LNCAP (cell line): ENCODE data around the gene ZSCAN5A.

Experiments used
- CTCF ChIP-seq: fragments of 450-650 bp; IDR thresholded peaks from 2 replicates; pipeline ENCODE4 v1.5.1; 2017; ENCODE audit warnings: mild to moderate bottlenecking

The ZSCAN5A gene

GRCh38 chr19:56273563-56274117, 41.0 kb downstream of the ZSCAN5A start:
- no peak for TF ChIP-seq CTCF

DNA sequence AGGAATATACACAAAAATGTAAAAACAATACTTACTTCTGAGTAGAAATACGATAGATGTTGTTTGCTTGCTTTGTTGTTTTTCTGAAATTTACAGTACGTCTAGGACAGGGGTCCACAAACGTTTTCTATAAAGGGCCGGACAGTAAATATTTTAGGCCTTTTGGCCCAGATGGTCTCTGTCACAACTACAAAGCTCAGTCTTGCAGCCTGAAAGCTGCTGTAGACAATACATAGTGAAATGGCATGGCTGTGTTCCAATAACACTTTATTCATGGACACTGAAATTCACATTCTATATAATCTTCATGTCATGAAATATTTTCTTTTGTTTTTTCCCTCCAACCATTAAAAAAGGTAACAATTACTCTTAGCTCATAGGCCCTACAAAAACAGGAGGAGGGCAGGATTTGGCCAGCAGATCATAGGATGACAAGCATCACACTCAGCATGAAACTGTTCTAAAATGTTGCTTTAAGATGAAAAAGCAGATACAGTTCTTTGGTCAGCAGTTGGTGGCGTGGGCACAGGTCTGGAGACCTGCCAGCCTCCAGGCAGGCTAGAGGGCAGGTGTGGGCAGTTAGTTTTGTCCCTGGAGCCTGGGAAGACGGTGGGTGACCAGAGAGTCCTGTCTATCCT, 42.4 kb downstream of the ZSCAN5A start, which contains the start of gene EDDM13:
Gene EDDM13, plus strand, starts transcription at position 588 of the 638 bp plus-strand sequence. CDS start 87 bp downstream, outside the sequence.
- TF ChIP-seq CTCF: no peak

GRCh38 chr19:56271151-56271550, 43.5 kb downstream of the ZSCAN5A start:
- no peak for TF ChIP-seq CTCF

- no peak for TF ChIP-seq CTCF
These were observed 44.0 kb downstream of the ZSCAN5A start for GRCh38 chr19:56270676-56271075.

- TF ChIP-seq CTCF: no peak
These were observed 45.3 kb downstream of the ZSCAN5A start for GRCh38 chr19:56269348-56269747.

- no peak for TF ChIP-seq CTCF
These were observed 48.6 kb downstream of the ZSCAN5A start for GRCh38 chr19:56266051-56266450.

DNA sequence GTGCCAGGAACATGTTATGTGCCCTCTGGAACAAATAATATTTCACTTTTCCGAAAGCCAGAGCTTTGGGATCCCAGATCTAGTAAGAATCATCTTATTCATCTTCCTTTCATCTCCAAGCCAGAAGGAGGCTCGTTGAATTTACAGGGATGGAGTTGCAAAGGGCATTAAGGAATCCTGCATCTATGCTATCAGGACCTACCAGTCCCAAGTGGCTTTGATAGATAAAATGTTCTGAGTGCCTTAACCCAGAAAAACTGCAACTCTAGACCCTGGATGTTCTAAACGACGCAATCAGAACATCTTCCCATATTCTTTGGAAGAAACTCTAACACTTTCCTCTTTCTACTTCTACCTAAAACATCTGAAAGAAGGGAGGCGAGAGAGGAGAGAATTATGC, 51.3 kb downstream of the ZSCAN5A start:
- TF ChIP-seq CTCF: no peak
